WTC11 (cell line): Measurements from ENCODE around the gene NGF. TPM values are rescaled to one million over a fixed set of nuclear protein-coding genes. Genes with fewer than 3 reads are reported as not detected.

Source experiments
- ATAC-seq: fragments of 200-7000 bp; cut with Tn5 transposase; 2 replicates; pipeline ENCODE4 v1.10.0; 2021; ENCODE audit warnings: mild to moderate bottlenecking, moderate library complexity
- CTCF ChIA-PET: fragments of 300-600 bp; sonication (Branson Sonifier 250); formaldehyde crosslinking; loops from one replicate; lab custom pipeline; 2021; ENCODE audit warnings: antibody characterized with exemption; lab: Charles Lee
- POLR2A ChIA-PET: fragments of 350-600 bp; sonication (Branson Sonifier 250); formaldehyde crosslinking; loops from one replicate; lab custom pipeline; 2021; ENCODE audit warnings: antibody characterized with exemption; lab: Charles Lee
- DNase-seq: peaks from one replicate; pipeline ENCODE4 v3.0.0; 2021; ENCODE audit warnings: low spot score
- H3K27ac Mint-ChIP-seq: 2 replicates; pipeline ENCODE4 v1.8.0; 2021; ENCODE audit warnings: mixed read lengths
- H3K27me3 Mint-ChIP-seq: 2 replicates; pipeline ENCODE4 v1.8.0; 2021; ENCODE audit warnings: low read depth, mild to moderate bottlenecking, moderate library complexity, mixed read lengths
- H3K36me3 Mint-ChIP-seq: 2 replicates; pipeline ENCODE4 v1.8.0; 2021; ENCODE audit warnings: mixed read lengths
- H3K4me1 Mint-ChIP-seq: 2 replicates; pipeline ENCODE4 v1.8.0; 2022; ENCODE audit warnings: mixed read lengths
- H3K4me3 Mint-ChIP-seq: 2 replicates; pipeline ENCODE4 v1.8.0; 2021; ENCODE audit warnings: mild to moderate bottlenecking, moderate library complexity, mixed read lengths
- H3K9me3 Mint-ChIP-seq: 2 replicates; pipeline ENCODE4 v1.8.0; 2021; ENCODE audit warnings: mixed read lengths
- ATF6 ChIP-seq: sonication (generic); formaldehyde crosslinking; IDR thresholded peaks from 2 replicates; pipeline ENCODE4 v1.8.1; 2023; ENCODE audit warnings: mild to moderate bottlenecking, missing genetic modification reagents
- CREM ChIP-seq: sonication (generic); formaldehyde crosslinking; IDR thresholded peaks from 2 replicates; pipeline ENCODE4 v1.8.1; 2022; ENCODE audit warnings: mild to moderate bottlenecking, missing genetic modification reagents, moderate library complexity
- E2F4 ChIP-seq: sonication (generic); formaldehyde crosslinking; IDR thresholded peaks from 2 replicates; pipeline ENCODE4 v1.8.1; 2022; ENCODE audit warnings: low read depth, mild to moderate bottlenecking, moderate library complexity, missing genetic modification reagents, borderline replicate concordance
- FOXP4 ChIP-seq: sonication (generic); formaldehyde crosslinking; IDR thresholded peaks from 2 replicates; pipeline ENCODE4 v1.8.0; 2022; ENCODE audit warnings: mild to moderate bottlenecking, missing genetic modification reagents
- JAZF1 ChIP-seq: fragments of 250-450 bp; sonication (Bioruptor Pico); IDR thresholded peaks from 2 replicates; pipeline ENCODE4 v1.9.0; 2021; ENCODE audit warnings: moderate library complexity, mild to moderate bottlenecking, inconsistent platforms
- MYBL2 ChIP-seq: sonication (generic); formaldehyde crosslinking; IDR thresholded peaks from 2 replicates; pipeline ENCODE4 v1.8.1; 2023; ENCODE audit warnings: mild to moderate bottlenecking, moderate library complexity, missing genetic modification reagents
- PRRX2 ChIP-seq: fragments of 250-450 bp; sonication (Bioruptor Pico); IDR thresholded peaks from 2 replicates; pipeline ENCODE4 v1.8.0; 2021; ENCODE audit warnings: mild to moderate bottlenecking
- RORB ChIP-seq: fragments of 250-450 bp; sonication (Bioruptor Pico); IDR thresholded peaks from 2 replicates; pipeline ENCODE4 v1.9.0; 2021; ENCODE audit warnings: mild to moderate bottlenecking
- SMAD3 ChIP-seq: sonication (generic); formaldehyde crosslinking; IDR thresholded peaks from 2 replicates; pipeline ENCODE4 v1.8.0; 2022; ENCODE audit warnings: missing genetic modification reagents, mild to moderate bottlenecking, borderline replicate concordance
- SMAD4 ChIP-seq: sonication (generic); formaldehyde crosslinking; IDR thresholded peaks from 2 replicates; pipeline ENCODE4 v1.8.0; 2022; ENCODE audit warnings: mild to moderate bottlenecking, missing genetic modification reagents
- ZNF232 ChIP-seq: sonication (generic); formaldehyde crosslinking; IDR thresholded peaks from 2 replicates; pipeline ENCODE4 v1.8.0; 2022; ENCODE audit warnings: mild to moderate bottlenecking, missing genetic modification reagents
- total RNA-seq: library from RNA; stranded (reverse); gene quantifications from 3 replicates; pipeline ENCODE4 v1.2.3, GENCODE V29; 2021
- TF ChIP-seq, protein P1 (sequence below): sonication (generic); formaldehyde crosslinking; IDR thresholded peaks from 2 replicates; pipeline ENCODE4 v1.8.1; 2023; ENCODE audit warnings: mild to moderate bottlenecking, missing genetic modification reagents, borderline replicate concordance

The NGF gene
- total RNA-seq, 1 experiment from 2014 or later, result 0.55 TPM

GRCh38 chr1:115239426-115239825, 98.6 kb downstream of the NGF start (continued):
- no peak for TF ChIP-seq JAZF1 (CRISPR knock-in tag)

- DNase-seq, result no peak
- H3K4me1 Mint-ChIP-seq, result peaks cover 11% of the 10 kb centered on the region
- H3K9me3 Mint-ChIP-seq, result peaks cover 14% of the 10 kb centered on the region
- H3K27me3 Mint-ChIP-seq, result no peaks in the 10 kb centered on the region; the same call in 1 of the 2 replicates
- CTCF ChIA-PET, result interaction anchor here (0.6 kb wide), 1 partner anchor 19 kb away, joined by 4 read pairs; no protein-coding TSS in a partner anchor
- no peak overlapping the region for H3K27ac Mint-ChIP-seq
- TF ChIP-seq ATF6 (CRISPR knock-in tag), result no peak
- no peak for TF ChIP-seq MYBL2 (CRISPR knock-in tag)
- TF ChIP-seq PRRX2 (CRISPR knock-in tag), result no peak
- TF ChIP-seq, protein P1, sequence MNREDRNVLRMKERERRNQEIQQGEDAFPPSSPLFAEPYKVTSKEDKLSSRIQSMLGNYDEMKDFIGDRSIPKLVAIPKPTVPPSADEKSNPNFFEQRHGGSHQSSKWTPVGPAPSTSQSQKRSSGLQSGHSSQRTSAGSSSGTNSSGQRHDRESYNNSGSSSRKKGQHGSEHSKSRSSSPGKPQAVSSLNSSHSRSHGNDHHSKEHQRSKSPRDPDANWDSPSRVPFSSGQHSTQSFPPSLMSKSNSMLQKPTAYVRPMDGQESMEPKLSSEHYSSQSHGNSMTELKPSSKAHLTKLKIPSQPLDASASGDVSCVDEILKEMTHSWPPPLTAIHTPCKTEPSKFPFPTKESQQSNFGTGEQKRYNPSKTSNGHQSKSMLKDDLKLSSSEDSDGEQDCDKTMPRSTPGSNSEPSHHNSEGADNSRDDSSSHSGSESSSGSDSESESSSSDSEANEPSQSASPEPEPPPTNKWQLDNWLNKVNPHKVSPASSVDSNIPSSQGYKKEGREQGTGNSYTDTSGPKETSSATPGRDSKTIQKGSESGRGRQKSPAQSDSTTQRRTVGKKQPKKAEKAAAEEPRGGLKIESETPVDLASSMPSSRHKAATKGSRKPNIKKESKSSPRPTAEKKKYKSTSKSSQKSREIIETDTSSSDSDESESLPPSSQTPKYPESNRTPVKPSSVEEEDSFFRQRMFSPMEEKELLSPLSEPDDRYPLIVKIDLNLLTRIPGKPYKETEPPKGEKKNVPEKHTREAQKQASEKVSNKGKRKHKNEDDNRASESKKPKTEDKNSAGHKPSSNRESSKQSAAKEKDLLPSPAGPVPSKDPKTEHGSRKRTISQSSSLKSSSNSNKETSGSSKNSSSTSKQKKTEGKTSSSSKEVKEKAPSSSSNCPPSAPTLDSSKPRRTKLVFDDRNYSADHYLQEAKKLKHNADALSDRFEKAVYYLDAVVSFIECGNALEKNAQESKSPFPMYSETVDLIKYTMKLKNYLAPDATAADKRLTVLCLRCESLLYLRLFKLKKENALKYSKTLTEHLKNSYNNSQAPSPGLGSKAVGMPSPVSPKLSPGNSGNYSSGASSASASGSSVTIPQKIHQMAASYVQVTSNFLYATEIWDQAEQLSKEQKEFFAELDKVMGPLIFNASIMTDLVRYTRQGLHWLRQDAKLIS (CRISPR knock-in tag), result no peak
- TF ChIP-seq CREM (CRISPR knock-in tag), result no peak
- TF ChIP-seq ZNF232 (CRISPR knock-in tag), result no peak
- no peak for TF ChIP-seq RORB (CRISPR knock-in tag)
- H3K4me3 Mint-ChIP-seq, result no peak overlapping the region
- H3K36me3 Mint-ChIP-seq, result no peaks in the 10 kb centered on the region
- POLR2A ChIA-PET, result no interaction called here
- no peak for ATAC-seq
Measured at GRCh38 chr1:115239148-115239422, 99.0 kb downstream of the NGF start.

GRCh38 chr1:115238336-115239147, 99.5 kb downstream of the NGF start:
- ChIA-PET CTCF (no interaction called here), POLR2A (no interaction called here)
- ATAC-seq (no peak), DNase-seq (no peak)
- H3K27ac Mint-ChIP-seq, result no peak overlapping the region
- peaks cover 12% of the 10 kb centered on the region for H3K9me3 Mint-ChIP-seq
- TF ChIP-seq FOXP4 (CRISPR knock-in tag), result no peak
- TF ChIP-seq SMAD3 (CRISPR knock-in tag), result no peak
- TF ChIP-seq SMAD4 (CRISPR knock-in tag), result no peak
- TF ChIP-seq E2F4 (CRISPR knock-in tag), result no peak
- H3K36me3 Mint-ChIP-seq, result no peaks in the 10 kb centered on the region
- peaks cover 11% of the 10 kb centered on the region for H3K4me1 Mint-ChIP-seq
- no peaks in the 10 kb centered on the region; the same call in 1 of the 2 replicates for H3K27me3 Mint-ChIP-seq
- no peak overlapping the region for H3K4me3 Mint-ChIP-seq
